GM12878 (cell line): ENCODE data around the gene PCF11. TPM values are rescaled to one million over a fixed set of nuclear protein-coding genes. Genes with fewer than 3 reads are reported as not detected.

Source experiments
- ATAC-seq: fragments of 200-7000 bp; cut with Tn5 transposase; 3 replicates; pipeline ENCODE4 v1.9.1; 2020; ENCODE audit warnings: mild to moderate bottlenecking, moderate library complexity
- BruUV-seq: library from RNA; stranded (reverse); fragments of 400-500 nt; replicated peaks from 2 replicates; lab custom pipeline; 2021; lab: Mats Ljungman, UMichigan
- CTCF ChIA-PET: fragments of 300-600 bp; sonication (Branson Sonifier 250); formaldehyde crosslinking; extraction: SDS; loops from one replicate; lab custom pipeline; 2021; ENCODE audit warnings: inconsistent platforms; lab: Yijun Ruan, JAX
- POLR2A ChIA-PET: fragments of 350-600 bp; formaldehyde crosslinking; extraction: SDS; loops from one replicate; lab custom pipeline; 2021; ENCODE audit warnings: inconsistent platforms; lab: Charles Lee
- RAD21 ChIA-PET: fragments of 300-600 bp; sonication (Branson Sonifier 250); formaldehyde crosslinking; loops from one replicate; lab custom pipeline; 2023; ENCODE audit warnings: antibody characterized with exemption; ENCODE audit not compliant: unreplicated experiment; lab: Charles Lee
- SMC1A ChIA-PET: fragments of 300-600 bp; sonication (Branson Sonifier 250); formaldehyde crosslinking; loops from one replicate; lab custom pipeline; 2023; ENCODE audit not compliant: unreplicated experiment, uncharacterized antibody; lab: Charles Lee
- DNase-seq: peaks from one replicate; pipeline ENCODE4 v3.0.0-alpha.2; 2011; ENCODE audit warnings: low read depth, low spot score
- FAIRE-seq: peaks from 3 replicates; lab custom pipeline; 2011; peaks lifted over from hg19 to GRCh38; lab: Jason Lieb, UNC
- H2AFZ ChIP-seq: 2 replicates; pipeline ENCODE4 v1.6.0; 2011; ENCODE audit warnings: low read depth, low read length, control low read depth; ENCODE audit not compliant: control insufficient read depth
- H3K27ac ChIP-seq: 2 replicates; pipeline ENCODE4 v1.5.1; 2011; ENCODE audit warnings: control low read depth; ENCODE audit not compliant: control insufficient read depth, insufficient read depth
- H3K27me3 ChIP-seq, 2 experiments: replicated peaks in 1 of 2; 2 replicates each; pipeline versions ENCODE4 v1.6.0 to v1.6.1; 2011; ENCODE audit warnings: low read length in 1 of 2; ENCODE audit not compliant: control insufficient read depth in 2 of 2, insufficient read depth in 2 of 2
- H3K36me3 ChIP-seq, 2 experiments: 2 replicates each; pipeline ENCODE4 v1.5.1; 2011; ENCODE audit warnings: low read length in 1 of 2; ENCODE audit not compliant: control insufficient read depth in 2 of 2, insufficient read depth in 2 of 2
- H3K4me1 ChIP-seq: 2 replicates; pipeline ENCODE4 v1.6.1; 2011; ENCODE audit warnings: mild to moderate bottlenecking, low read length, moderate library complexity, mixed read lengths; ENCODE audit not compliant: control insufficient read depth, insufficient read depth
- H3K4me2 ChIP-seq: 2 replicates; pipeline ENCODE4 v1.6.0; 2011; ENCODE audit warnings: control low read depth; ENCODE audit not compliant: control insufficient read depth, insufficient read depth
- H3K4me3 ChIP-seq: fragments of 200-600 bp; sonication (generic); 2 replicates; pipeline ENCODE4 v1.5.1; 2016
- H3K79me2 ChIP-seq: 2 replicates; pipeline ENCODE4 v1.6.0; 2011; ENCODE audit warnings: low read length; ENCODE audit not compliant: control insufficient read depth, insufficient read depth
- H3K9ac ChIP-seq: 2 replicates; pipeline ENCODE4 v1.8.0; 2011; ENCODE audit warnings: low read length, control low read depth, mixed read lengths; ENCODE audit not compliant: control insufficient read depth, insufficient read depth
- H3K9me3 ChIP-seq: replicated peaks from 3 replicates; pipeline ENCODE4 v1.5.1; 2011; ENCODE audit warnings: mild to moderate bottlenecking, low read length; ENCODE audit not compliant: control insufficient read depth, insufficient read depth
- H4K20me1 ChIP-seq: 2 replicates; pipeline ENCODE4 v1.6.0; 2011; ENCODE audit not compliant: control insufficient read depth, insufficient read depth
- EP300 ChIP-seq, 2 experiments: fragments of 150-350 bp in 1 of 2; IDR thresholded peaks; 2 replicates each; pipeline ENCODE4 v1.6.1; 2011 to 2012; ENCODE audit warnings: low read depth in 2 of 2, low read length in 2 of 2, borderline replicate concordance in 1 of 2, improper control_type of control experiment in 1 of 2, inconsistent platforms in 1 of 2; ENCODE audit not compliant: control insufficient read depth in 1 of 2
- FOS ChIP-seq: IDR thresholded peaks from 3 replicates; pipeline ENCODE4 v1.6.1; 2011; ENCODE audit warnings: borderline replicate concordance; ENCODE audit not compliant: insufficient read length; ENCODE audit errors: extremely low read depth
- POLR2AphosphoS5 ChIP-seq: IDR thresholded peaks from 2 replicates; pipeline ENCODE4 v1.6.1; 2011; ENCODE audit warnings: mild to moderate bottlenecking, low read length, inconsistent platforms
- RCOR1 ChIP-seq: conservative IDR thresholded peaks from 2 replicates; pipeline ENCODE4 v1.6.1; 2012; ENCODE audit warnings: low read depth, low read length, improper control_type of control experiment
- SPI1 ChIP-seq: IDR thresholded peaks from 2 replicates; pipeline ENCODE4 v1.6.1; 2011; ENCODE audit warnings: low read depth, mild to moderate bottlenecking, low read length, moderate library complexity, borderline replicate concordance; ENCODE audit not compliant: insufficient read depth
- SUPT20H ChIP-seq: IDR thresholded peaks from 2 replicates; pipeline ENCODE4 v1.6.1; 2011; ENCODE audit warnings: low read depth, mild to moderate bottlenecking, low read length, moderate library complexity, borderline replicate concordance; ENCODE audit not compliant: control insufficient read depth
- TCF7 ChIP-seq: IDR thresholded peaks from 2 replicates; pipeline ENCODE4 v1.6.1; 2014; ENCODE audit warnings: antibody characterized with exemption, borderline replicate concordance
- USF2 ChIP-seq: IDR thresholded peaks from 2 replicates; pipeline ENCODE4 v1.6.1; 2011; ENCODE audit warnings: low read depth, low read length, improper control_type of control experiment, borderline replicate concordance
- WGBS: methylation state at CpG from one replicate; pipeline ENCODE4 v1.1.6; 2016; ENCODE audit warnings: low lambda C conversion rate; ENCODE audit not compliant: insufficient replicate concordance, insufficient coverage; ENCODE audit errors: missing lambda C conversion rate; 5-methylcytosine and 5-hydroxymethylcytosine counted together
- in situ Hi-C: fragments of 300-500 bp; cut with MboI; formaldehyde crosslinking; loops from 9 replicates; pipeline ENCODE4 v1.14.3; 2018; ENCODE audit warnings: mixed read lengths
- intact Hi-C: fragments of 100-400 bp; cut with micrococcal nuclease; formaldehyde crosslinking; loops from one replicate; pipeline ENCODE4 v1.14.2; 2022; ENCODE audit not compliant: unreplicated experiment
- polyA plus RNA-seq, 11 experiments: library from polyadenylated mRNA; depleted of rRNA in 4 of 11; unstranded in 6 of 11; stranded (reverse) in 5 of 11; fragments of >200 nt; fragmentation: Nextera tagmentation in 4 of 11; fragmentation: Illumina TruSeq in 1 of 11; extraction: Ambion mirVana in 4 of 11; extraction: Trizol in 1 of 11; gene quantifications; 1 replicate in 1 of 11; 2 replicates in 10 of 11; pipeline versions ENCODE4 v1.2.1 to v1.2.3, GENCODE V29; 2011 to 2016; ENCODE audit warnings: inconsistent platforms in 2 of 11, missing spikeins in 2 of 11, low read depth in 1 of 11
- total RNA-seq, 4 experiments: library from RNA; depleted of rRNA in 3 of 4; stranded (reverse); fragments of >200 nt in 3 of 4; fragmentation: Illumina TruSeq in 1 of 4; extraction: Trizol in 1 of 4; gene quantifications; 2 replicates each; pipeline versions ENCODE4 v1.2.1 to v1.2.3, GENCODE V29; 2013 to 2021
- TF ChIP-seq, protein P1 (sequence below): fragments of 450-650 bp; formaldehyde crosslinking; IDR thresholded peaks from 2 replicates; pipeline ENCODE4 v1.4.0; 2022; ENCODE audit warnings: mild to moderate bottlenecking, moderate library complexity

Gene PCF11
- total and polyA plus RNA-seq, 10 of the 15 experiments (the other 5 are each of a cell fraction or from before 2014, with no cell fraction given): 9.2 to 90.4 (median 48.0) TPM

GRCh38 chr11:83166193-83166866, 9.4 kb downstream of the PCF11 start:
- FAIRE-seq: no peak

More at GRCh38 chr11:83166193-83166866, 9.4 kb downstream of the PCF11 start:
- ChIA-PET SMC1A (no interaction called here), POLR2A (interaction anchor here (1.9 kb wide), 1 partner anchor 10 kb away, joined by 7 read pairs; the partner anchor contains the start of gene PCF11)
- peaks cover 4% of the 10 kb centered on the region for H3K4me1 ChIP-seq
- TSS peak; percentile 15 for BruUV-seq
- H3K27ac ChIP-seq: no peak overlapping the region
- WGBS: 96% methylated on average over 11 of the region's 11 CpGs
- TF ChIP-seq RCOR1 (no peak), USF2 (no peak), FOS (no peak), EP300 (IDR thresholded peaks at IDR 0.05; ENCODE audit: borderline replicate concordance in 1 of 2, control insufficient read depth in 1 of 2, low read depth in 2 of 2, low read length in 2 of 2) (no peak), SUPT20H (no peak), POLR2AphosphoS5 (no peak), TCF7 (no peak), SPI1 (no peak)
- TF ChIP-seq, protein P1, sequence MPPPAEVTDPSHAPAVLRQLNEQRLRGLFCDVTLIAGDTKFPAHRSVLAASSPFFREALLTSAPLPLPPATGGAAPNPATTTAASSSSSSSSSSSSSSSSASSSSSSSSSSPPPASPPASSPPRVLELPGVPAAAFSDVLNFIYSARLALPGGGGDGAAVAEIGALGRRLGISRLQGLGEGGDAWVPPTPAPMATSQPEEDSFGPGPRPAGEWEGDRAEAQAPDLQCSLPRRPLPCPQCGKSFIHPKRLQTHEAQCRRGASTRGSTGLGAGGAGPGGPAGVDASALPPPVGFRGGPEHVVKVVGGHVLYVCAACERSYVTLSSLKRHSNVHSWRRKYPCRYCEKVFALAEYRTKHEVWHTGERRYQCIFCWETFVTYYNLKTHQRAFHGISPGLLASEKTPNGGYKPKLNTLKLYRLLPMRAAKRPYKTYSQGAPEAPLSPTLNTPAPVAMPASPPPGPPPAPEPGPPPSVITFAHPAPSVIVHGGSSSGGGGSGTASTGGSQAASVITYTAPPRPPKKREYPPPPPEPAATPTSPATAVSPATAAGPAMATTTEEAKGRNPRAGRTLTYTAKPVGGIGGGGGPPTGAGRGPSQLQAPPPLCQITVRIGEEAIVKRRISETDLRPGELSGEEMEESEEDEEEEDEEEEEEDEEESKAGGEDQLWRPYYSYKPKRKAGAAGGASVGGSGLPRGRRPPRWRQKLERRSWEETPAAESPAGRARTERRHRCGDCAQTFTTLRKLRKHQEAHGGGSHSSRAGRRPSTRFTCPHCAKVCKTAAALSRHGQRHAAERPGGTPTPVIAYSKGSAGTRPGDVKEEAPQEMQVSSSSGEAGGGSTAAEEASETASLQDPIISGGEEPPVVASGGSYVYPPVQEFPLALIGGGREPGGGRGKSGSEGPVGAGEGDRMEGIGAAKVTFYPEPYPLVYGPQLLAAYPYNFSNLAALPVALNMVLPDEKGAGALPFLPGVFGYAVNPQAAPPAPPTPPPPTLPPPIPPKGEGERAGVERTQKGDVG (CRISPR knock-in tag): no peak
- TF ChIP-seq, all 136 proteins: peak for 0
- ChIA-PET CTCF (no interaction called here), RAD21 (no interaction called here)
- no peak overlapping the region for H2AFZ ChIP-seq
- in situ Hi-C loops: no loop called here
- peaks cover 3% of the 10 kb centered on the region; the same call in 1 of the 2 replicates for H4K20me1 ChIP-seq
- H3K79me2 ChIP-seq: peaks cover 82% of the 10 kb centered on the region
- no peak for ATAC-seq
- no peaks in the 10 kb centered on the region for H3K27me3 ChIP-seq
- DNase-seq: no peak
- no peaks in the 10 kb centered on the region; the same call in 1 of the 3 replicates for H3K9me3 ChIP-seq
- H3K36me3 ChIP-seq: peaks cover 14 to 60% of the 10 kb centered on the region in 2 experiments
- no peak overlapping the region for H3K4me3 ChIP-seq
- H3K4me2 ChIP-seq: no peak overlapping the region
- no peak overlapping the region for H3K9ac ChIP-seq
- intact Hi-C loops: no loop called here
